Gastrocnemius medialis (tissue), 4 donors: Measurements from ENCODE around the gene GTF3C1. TPM values are rescaled to one million over a fixed set of nuclear protein-coding genes. Genes with fewer than 3 reads are reported as not detected.

ENCODE experiments used
- ATAC-seq, 2 donors: fragments of 150-250 bp; one replicate each; pipeline ENCODE4 v1.9.1; 2016
- DNase-seq, 2 donors: peaks; one replicate each; pipeline ENCODE4 v3.0.0-alpha.2; 2019
- H3K27ac ChIP-seq, 4 donors: fragments of 200-600 bp; sonication (generic); 1 replicate in 1 of 4; 2 replicates in 3 of 4; pipeline ENCODE4 v1.5.1; 2016 to 2018; ENCODE audit warnings: mild to moderate bottlenecking in 2 of 4, moderate library complexity in 1 of 4
- H3K27me3 ChIP-seq, 3 donors: fragments of 200-600 bp; sonication (generic) in 2 of 3; 1 replicate in 1 of 3; 2 replicates in 2 of 3; pipeline versions ENCODE4 v1.5.1 to v1.6.0; 2016 to 2019; ENCODE audit warnings: mild to moderate bottlenecking in 1 of 3, moderate library complexity in 1 of 3
- H3K36me3 ChIP-seq, 2 donors: fragments of 200-600 bp; sonication (generic) in 1 of 2; one replicate each; pipeline ENCODE4 v1.5.1; 2017 to 2018
- H3K4me1 ChIP-seq, 2 donors: fragments of 200-600 bp; sonication (generic) in 1 of 2; one replicate each; pipeline ENCODE4 v1.5.1; 2016 to 2017; ENCODE audit warnings: mild to moderate bottlenecking in 2 of 2
- H3K4me3 ChIP-seq, 4 donors: fragments of 200-600 bp; sonication (generic) in 3 of 4; 1 replicate in 1 of 4; 2 replicates in 3 of 4; pipeline ENCODE4 v1.5.1; 2016 to 2019; ENCODE audit warnings: mild to moderate bottlenecking in 2 of 4
- H3K9me3 ChIP-seq, 3 donors: fragments of 200-600 bp; sonication (generic) in 2 of 3; 1 replicate in 1 of 3; 2 replicates in 2 of 3; pipeline ENCODE4 v1.5.1; 2016 to 2019
- POLR2A ChIP-seq, 2 donors: fragments of 450-650 bp; IDR thresholded peaks; one replicate each; pipeline ENCODE4 v1.6.1; 2017; ENCODE audit warnings: antibody characterized with exemption in 2 of 2, mild to moderate bottlenecking in 2 of 2, moderate library complexity in 2 of 2
- in situ Hi-C, 4 donors: fragments of 200-750 bp; cut with MboI; loops; one replicate each; pipeline versions ENCODE4 v1.15.0 to v1.8.0; 2017; ENCODE audit warnings: low sequenced_read_pairs in 4 of 4
- intact Hi-C: fragments of 100-400 bp; cut with DNase I; formaldehyde crosslinking; loops from one replicate; pipeline ENCODE4 v1.15.1; 2023; ENCODE audit warnings: low total_unique reads
- total RNA-seq, 4 donors: library from RNA; depleted of rRNA; stranded (reverse); fragments of >200 nt; gene quantifications; one replicate each; pipeline versions ENCODE4 v1.1.0 to v1.2.3, GENCODE V29; 2016
- TF ChIP-seq, protein P1 (sequence below), 5 experiments: fragments of 450-650 bp in 3 of 5; fragments of 200-600 bp in 2 of 5; sonication (generic) in 2 of 5; IDR thresholded peaks in 4 of 5; conservative IDR thresholded peaks in 1 of 5; 1 replicate in 4 of 5; 2 replicates in 1 of 5; pipeline ENCODE4 v1.5.1; 2016 to 2019; ENCODE audit warnings: antibody characterized with exemption in 5 of 5, mild to moderate bottlenecking in 3 of 5, moderate library complexity in 3 of 5

GTF3C1 gene
- total RNA-seq, 4 donors from 2014 or later, result 52.0 to 108 (median 67.8) TPM

DNA sequence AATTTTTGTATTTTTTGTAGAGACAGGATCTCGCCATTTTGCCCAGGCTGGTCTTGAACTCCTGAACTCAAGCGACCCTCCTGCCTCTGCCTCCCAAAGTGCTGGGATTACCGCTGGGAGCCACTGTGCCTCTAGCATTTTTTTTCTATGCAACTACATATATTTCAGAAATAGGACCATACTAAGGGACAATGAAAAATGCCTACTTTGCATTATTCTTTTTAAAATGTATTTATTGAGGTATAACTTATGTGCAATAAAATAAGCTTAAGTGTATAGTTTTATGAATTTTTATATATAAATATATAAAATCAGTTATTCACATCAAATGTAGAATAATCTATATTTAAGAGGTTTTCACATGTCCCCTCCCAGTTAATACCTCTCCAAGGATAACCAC, 38.3 kb upstream of the GTF3C1 start:
- TF ChIP-seq, protein P1, sequence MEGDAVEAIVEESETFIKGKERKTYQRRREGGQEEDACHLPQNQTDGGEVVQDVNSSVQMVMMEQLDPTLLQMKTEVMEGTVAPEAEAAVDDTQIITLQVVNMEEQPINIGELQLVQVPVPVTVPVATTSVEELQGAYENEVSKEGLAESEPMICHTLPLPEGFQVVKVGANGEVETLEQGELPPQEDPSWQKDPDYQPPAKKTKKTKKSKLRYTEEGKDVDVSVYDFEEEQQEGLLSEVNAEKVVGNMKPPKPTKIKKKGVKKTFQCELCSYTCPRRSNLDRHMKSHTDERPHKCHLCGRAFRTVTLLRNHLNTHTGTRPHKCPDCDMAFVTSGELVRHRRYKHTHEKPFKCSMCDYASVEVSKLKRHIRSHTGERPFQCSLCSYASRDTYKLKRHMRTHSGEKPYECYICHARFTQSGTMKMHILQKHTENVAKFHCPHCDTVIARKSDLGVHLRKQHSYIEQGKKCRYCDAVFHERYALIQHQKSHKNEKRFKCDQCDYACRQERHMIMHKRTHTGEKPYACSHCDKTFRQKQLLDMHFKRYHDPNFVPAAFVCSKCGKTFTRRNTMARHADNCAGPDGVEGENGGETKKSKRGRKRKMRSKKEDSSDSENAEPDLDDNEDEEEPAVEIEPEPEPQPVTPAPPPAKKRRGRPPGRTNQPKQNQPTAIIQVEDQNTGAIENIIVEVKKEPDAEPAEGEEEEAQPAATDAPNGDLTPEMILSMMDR (IDR thresholded peaks at IDR 0.05 in 4 of 5, conservative IDR thresholded peaks at IDR 0.05 in 1 of 5), result no peak
- TF ChIP-seq POLR2A (IDR thresholded peaks at IDR 0.05), result no peak
- H3K27me3 ChIP-seq, result no peaks in the 10 kb centered on the region
- no peaks in the 10 kb centered on the region for H3K4me1 ChIP-seq
- H3K4me3 ChIP-seq, result no peak overlapping the region
- no peaks in the 10 kb centered on the region for H3K36me3 ChIP-seq
- no peak overlapping the region for H3K27ac ChIP-seq
- intact Hi-C loops (no loop called here), in situ Hi-C loops (no loop called here)
- no peaks in the 10 kb centered on the region for H3K9me3 ChIP-seq
- no peak for ATAC-seq
- DNase-seq, result no peak

DNA sequence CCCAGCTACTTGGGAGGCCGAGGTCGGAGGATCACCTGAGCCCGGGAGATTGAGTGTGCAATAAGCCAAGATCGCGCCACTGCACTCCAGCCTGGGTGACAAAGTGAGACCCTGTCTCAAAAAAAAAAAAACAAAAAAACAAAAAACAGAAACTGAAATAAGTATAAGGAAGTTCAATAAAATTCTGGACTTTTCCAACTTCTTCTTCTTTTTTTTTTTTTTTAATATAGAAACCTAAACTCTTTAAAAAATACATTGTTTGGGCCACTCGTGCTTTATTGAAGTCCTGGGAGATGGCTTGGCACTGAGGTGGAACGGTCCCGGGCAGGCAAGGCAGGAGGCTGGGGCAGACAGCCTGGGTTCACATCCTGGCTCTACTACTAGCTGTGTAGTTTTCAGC, 37.0 kb upstream of the GTF3C1 start:
- DNase-seq (no peak), ATAC-seq (no peak)
- H3K9me3 ChIP-seq, result no peaks in the 10 kb centered on the region
- TF ChIP-seq, protein P1 (IDR thresholded peaks at IDR 0.05 in 4 of 5, conservative IDR thresholded peaks at IDR 0.05 in 1 of 5), result no peak
- TF ChIP-seq POLR2A (IDR thresholded peaks at IDR 0.05), result no peak
- no peaks in the 10 kb centered on the region for H3K27me3 ChIP-seq
- no peaks in the 10 kb centered on the region for H3K36me3 ChIP-seq
- intact Hi-C loops (no loop called here), in situ Hi-C loops (no loop called here)
- H3K27ac ChIP-seq, result no peak overlapping the region
- H3K4me1 ChIP-seq, result no peaks in the 10 kb centered on the region
- H3K4me3 ChIP-seq, result no peak overlapping the region

DNA sequence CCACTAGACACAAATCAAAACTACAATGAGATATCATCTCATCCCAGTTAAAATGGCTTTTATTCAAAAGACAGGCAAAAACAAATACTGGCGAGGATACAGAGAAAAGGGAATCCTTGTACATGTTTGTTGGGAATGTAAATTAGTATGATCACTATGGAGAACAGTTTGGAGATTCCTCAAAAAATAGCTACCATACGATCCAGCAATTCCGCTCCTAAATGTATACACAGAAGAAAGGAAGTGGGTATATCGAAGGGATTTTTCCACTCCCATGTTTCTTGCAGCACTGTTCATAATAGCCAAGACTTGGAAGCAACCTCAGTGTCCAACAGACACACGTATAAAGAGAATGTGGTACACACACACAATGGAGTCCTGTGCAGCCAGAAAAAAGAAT, 35.5 kb upstream of the GTF3C1 start:
- H3K27ac ChIP-seq, result no peak overlapping the region
- no peaks in the 10 kb centered on the region for H3K27me3 ChIP-seq
- ATAC-seq, result no peak
- H3K4me3 ChIP-seq, result no peak overlapping the region
- H3K9me3 ChIP-seq, result no peaks in the 10 kb centered on the region
- H3K4me1 ChIP-seq, result no peaks in the 10 kb centered on the region
- intact Hi-C loops, result no loop called here
- DNase-seq, result no peak
- no peak for TF ChIP-seq POLR2A (IDR thresholded peaks at IDR 0.05)
- TF ChIP-seq, protein P1 (IDR thresholded peaks at IDR 0.05 in 4 of 5, conservative IDR thresholded peaks at IDR 0.05 in 1 of 5), result no peak
- in situ Hi-C loops, result no loop called here
- no peaks in the 10 kb centered on the region for H3K36me3 ChIP-seq

DNA sequence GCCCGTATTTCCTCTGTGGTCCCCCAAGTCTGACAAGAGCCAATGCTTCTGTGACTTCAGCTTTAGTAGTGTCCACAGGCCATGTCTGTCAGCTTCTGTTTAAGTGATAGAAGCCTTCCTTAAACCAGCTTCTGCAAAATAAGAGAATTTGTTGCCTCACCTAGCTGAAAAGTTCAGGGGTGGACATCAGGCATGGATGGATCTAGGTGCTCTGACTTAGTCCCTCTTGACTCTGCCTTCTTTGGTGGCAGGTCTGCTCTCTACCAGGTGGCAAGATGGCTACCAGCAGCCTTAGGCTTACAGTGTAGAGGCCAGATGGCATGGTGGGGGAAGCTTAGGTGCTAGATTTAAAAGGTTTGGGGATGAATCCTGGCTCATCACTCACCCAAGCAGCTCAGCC, 33.9 kb upstream of the GTF3C1 start:
- intact Hi-C loops, result no loop called here
- H3K27ac ChIP-seq, result no peak overlapping the region
- no peak overlapping the region for H3K4me3 ChIP-seq
- DNase-seq, result no peak
- ATAC-seq, result no peak
- in situ Hi-C loops, result no loop called here
- H3K4me1 ChIP-seq, result no peaks in the 10 kb centered on the region
- no peaks in the 10 kb centered on the region for H3K9me3 ChIP-seq
- TF ChIP-seq POLR2A (IDR thresholded peaks at IDR 0.05), result no peak
- TF ChIP-seq, protein P1 (IDR thresholded peaks at IDR 0.05 in 4 of 5, conservative IDR thresholded peaks at IDR 0.05 in 1 of 5), result no peak
- no peaks in the 10 kb centered on the region for H3K36me3 ChIP-seq
- H3K27me3 ChIP-seq, result no peaks in the 10 kb centered on the region

DNA sequence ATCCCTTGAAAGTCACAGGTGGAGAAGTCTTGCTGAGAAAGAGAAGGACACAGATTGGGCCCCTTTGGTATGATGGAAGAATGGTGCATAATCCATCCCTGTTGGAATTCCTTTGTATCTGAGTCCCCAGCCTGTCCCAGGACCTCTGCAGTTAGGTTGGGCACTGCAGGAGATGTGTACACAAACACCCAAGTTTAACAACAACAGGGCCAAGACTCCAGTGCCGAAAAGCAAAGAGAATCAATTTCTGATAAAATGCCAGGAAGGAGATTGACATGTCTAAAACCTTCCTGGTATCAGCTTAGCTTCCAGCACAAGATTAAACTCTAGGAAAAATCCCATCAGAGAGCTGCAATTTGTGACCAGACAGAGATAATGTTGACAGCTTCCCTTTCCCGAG, 33.2 kb upstream of the GTF3C1 start:
- ATAC-seq, result no peak
- intact Hi-C loops (no loop called here), in situ Hi-C loops (no loop called here)
- Histone ChIP-seq H3K4me1 (no peaks in the 10 kb centered on the region), H3K4me3 (no peak overlapping the region), H3K27ac (no peak overlapping the region), H3K36me3 (no peaks in the 10 kb centered on the region), H3K27me3 (no peaks in the 10 kb centered on the region), H3K9me3 (no peaks in the 10 kb centered on the region)
- no peak for TF ChIP-seq POLR2A (IDR thresholded peaks at IDR 0.05)
- TF ChIP-seq, protein P1 (IDR thresholded peaks at IDR 0.05 in 4 of 5, conservative IDR thresholded peaks at IDR 0.05 in 1 of 5), result no peak
- no peak for DNase-seq
